ENCODE results near the gene TRIM40. TPM values are rescaled to one million over a fixed set of nuclear protein-coding genes. Genes with fewer than 3 reads are reported as not detected.

Gene TRIM40
- total RNA-seq, 1 donor from 2014 or later, result not detected

GRCh38 chr6:30096829-30097228 lies 39.1 kb upstream of the TRIM40 start:
- no peak for DNase-seq (ENCODE audit: extremely low spot score, unreplicated experiment)
- H3K9me3 Mint-ChIP-seq, result no peaks in the 10 kb centered on the region
- no peak overlapping the region for H3K27ac Mint-ChIP-seq
- TF ChIP-seq CTCF (conservative IDR thresholded peaks at IDR 0.05), result no peak
- H3K36me3 Mint-ChIP-seq, result no peaks in the 10 kb centered on the region
- no peak overlapping the region for H3K4me3 Mint-ChIP-seq
- H3K4me1 Mint-ChIP-seq (ENCODE audit: unreplicated experiment), result peaks cover 8% of the 10 kb centered on the region
- H3K27me3 Mint-ChIP-seq, result peaks cover 96% of the 10 kb centered on the region

- H3K4me3 Mint-ChIP-seq, result peak overlapping the region; percentile 63
Observed at GRCh38 chr6:30097902-30098768, 37.8 kb upstream of the TRIM40 start.

GRCh38 chr6:30100154-30100553 lies 35.8 kb upstream of the TRIM40 start:
- H3K4me3 Mint-ChIP-seq, result peak overlapping the region; percentile 61
- no peak for TF ChIP-seq CTCF (conservative IDR thresholded peaks at IDR 0.05)
- DNase-seq (ENCODE audit: extremely low spot score, unreplicated experiment), result no peak
- H3K9me3 Mint-ChIP-seq, result no peaks in the 10 kb centered on the region
- no peaks in the 10 kb centered on the region for H3K36me3 Mint-ChIP-seq
- peaks cover 94% of the 10 kb centered on the region for H3K27me3 Mint-ChIP-seq
- H3K4me1 Mint-ChIP-seq (ENCODE audit: unreplicated experiment), result peaks cover 18% of the 10 kb centered on the region
- H3K27ac Mint-ChIP-seq, result peak overlapping the region; percentile 54

More at GRCh38 chr6:30097902-30098768, 37.8 kb upstream of the TRIM40 start:
- H3K27me3 Mint-ChIP-seq, result peaks cover 94% of the 10 kb centered on the region
- H3K27ac Mint-ChIP-seq, result no peak overlapping the region
- no peak for TF ChIP-seq CTCF (conservative IDR thresholded peaks at IDR 0.05)
- H3K36me3 Mint-ChIP-seq, result no peaks in the 10 kb centered on the region
- H3K4me1 Mint-ChIP-seq (ENCODE audit: unreplicated experiment), result peaks cover 13% of the 10 kb centered on the region
- H3K9me3 Mint-ChIP-seq, result no peaks in the 10 kb centered on the region
- DNase-seq (ENCODE audit: extremely low spot score, unreplicated experiment), result no peak

GRCh38 chr6:30100585-30101443 lies 35.1 kb upstream of the TRIM40 start:
- no peak for DNase-seq (ENCODE audit: extremely low spot score, unreplicated experiment)
- H3K27ac Mint-ChIP-seq, result peak overlapping the region; percentile 54
- peak overlapping the region; percentile 80 for H3K4me3 Mint-ChIP-seq
- no peak for TF ChIP-seq CTCF (conservative IDR thresholded peaks at IDR 0.05)
- peaks cover 89% of the 10 kb centered on the region for H3K27me3 Mint-ChIP-seq
- no peaks in the 10 kb centered on the region for H3K36me3 Mint-ChIP-seq
- no peaks in the 10 kb centered on the region for H3K9me3 Mint-ChIP-seq
- H3K4me1 Mint-ChIP-seq (ENCODE audit: unreplicated experiment), result peaks cover 18% of the 10 kb centered on the region

GRCh38 chr6:30101444-30102413 lies 34.2 kb upstream of the TRIM40 start:
- Mint-ChIP-seq H3K9me3 (no peaks in the 10 kb centered on the region), H3K27me3 (peaks cover 86% of the 10 kb centered on the region), H3K4me3 (peak overlapping the region; percentile 89), H3K36me3 (no peaks in the 10 kb centered on the region), H3K4me1 (ENCODE audit: unreplicated experiment) (peaks cover 18% of the 10 kb centered on the region), H3K27ac (peak overlapping the region; percentile 1)
- peak; percentile 85 for DNase-seq (ENCODE audit: extremely low spot score, unreplicated experiment)
- TF ChIP-seq CTCF (conservative IDR thresholded peaks at IDR 0.05), result no peak
